Endothelial cell of umbilical vein (primary cell): Measurements from ENCODE around the gene THOC2.

Experiments used
- EZH2 ChIP-seq: IDR thresholded peaks from 2 replicates; pipeline ENCODE4 v1.6.1; 2012; ENCODE audit warnings: borderline replicate concordance, low read depth, mild to moderate bottlenecking, moderate library complexity, low read length, inconsistent platforms; ENCODE audit not compliant: severe bottlenecking
- FOS ChIP-seq: IDR thresholded peaks from 2 replicates; pipeline ENCODE4 v1.6.1; 2011; ENCODE audit warnings: mild to moderate bottlenecking, low read length, moderate library complexity, borderline replicate concordance; ENCODE audit not compliant: insufficient read depth
- GATA2 ChIP-seq: IDR thresholded peaks from 2 replicates; pipeline ENCODE4 v1.7.0; 2011; ENCODE audit warnings: low read depth, mild to moderate bottlenecking, moderate library complexity, mixed read lengths, low read length; ENCODE audit not compliant: insufficient read length, insufficient read depth
- JUN ChIP-seq: IDR thresholded peaks from 2 replicates; pipeline ENCODE4 v1.6.1; 2011; ENCODE audit warnings: borderline replicate concordance, low read depth; ENCODE audit not compliant: insufficient read length, insufficient read depth
- POLR2A ChIP-seq: IDR thresholded peaks from 2 replicates; pipeline ENCODE4 v1.6.1; 2012; ENCODE audit warnings: low read depth, mild to moderate bottlenecking, control low read depth, low read length
- POLR2AphosphoS5 ChIP-seq: IDR thresholded peaks from 2 replicates; pipeline ENCODE4 v1.6.1; 2012; ENCODE audit warnings: low read depth, mild to moderate bottlenecking, control low read depth, low read length, moderate library complexity; ENCODE audit not compliant: insufficient read depth
- TF ChIP-seq, protein P1 (sequence below), 2 donors: IDR thresholded peaks; 1 replicate in 1 of 2; 2 replicates in 1 of 2; pipeline ENCODE4 v1.5.1; 2011; ENCODE audit warnings: low read length in 2 of 2, mild to moderate bottlenecking in 2 of 2, moderate library complexity in 2 of 2, control low read depth in 1 of 2, inconsistent platforms in 1 of 2, low read depth in 1 of 2; ENCODE audit not compliant: insufficient read depth in 1 of 2; ENCODE audit errors: extremely low read depth in 1 of 2
- TF ChIP-seq, protein P2 (sequence below): IDR thresholded peaks from 2 replicates; pipeline ENCODE4 v1.6.1; 2011; ENCODE audit not compliant: insufficient read depth, insufficient read length

DNA sequence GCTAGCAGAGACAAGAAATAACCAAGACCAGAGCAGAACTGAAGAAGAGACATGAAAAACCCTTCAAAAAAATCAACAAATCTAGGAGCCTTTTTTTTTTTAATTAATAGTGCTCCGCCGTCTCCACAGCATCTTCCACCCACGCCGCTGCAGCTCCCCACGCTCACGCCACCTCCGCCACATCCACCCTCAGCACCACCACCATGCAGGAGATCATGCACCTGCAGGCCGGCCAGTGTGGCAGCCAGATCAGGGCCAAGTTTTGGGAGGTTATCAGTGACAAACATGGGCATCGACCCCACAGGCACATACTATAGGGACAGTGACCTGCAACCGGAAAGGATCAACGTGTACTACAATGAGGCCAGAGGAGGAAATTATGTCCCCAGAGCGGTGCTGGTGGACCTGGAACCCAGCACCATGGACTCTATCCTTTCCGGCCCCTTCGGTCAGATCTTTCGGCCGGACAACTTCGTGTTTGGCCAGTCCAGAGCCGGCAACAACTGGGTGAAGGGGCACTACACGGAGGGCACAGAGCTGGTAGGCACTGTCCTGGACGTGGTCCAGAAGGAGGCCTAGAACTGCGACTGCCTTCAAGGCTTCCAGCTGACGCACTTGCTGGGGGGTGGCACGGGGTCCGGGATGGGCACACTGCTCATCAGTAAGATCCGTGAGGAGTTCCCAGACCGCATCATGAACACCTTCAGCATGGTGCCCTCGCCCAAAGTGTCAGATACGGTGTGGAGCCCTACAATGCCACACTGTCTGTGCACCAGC lies 171.2 kb downstream of the THOC2 start:
- TF ChIP-seq POLR2A (no peak), POLR2AphosphoS5 (no peak), EZH2 (no peak), FOS (no peak), GATA2 (no peak), JUN (no peak)
- TF ChIP-seq, protein P1, sequence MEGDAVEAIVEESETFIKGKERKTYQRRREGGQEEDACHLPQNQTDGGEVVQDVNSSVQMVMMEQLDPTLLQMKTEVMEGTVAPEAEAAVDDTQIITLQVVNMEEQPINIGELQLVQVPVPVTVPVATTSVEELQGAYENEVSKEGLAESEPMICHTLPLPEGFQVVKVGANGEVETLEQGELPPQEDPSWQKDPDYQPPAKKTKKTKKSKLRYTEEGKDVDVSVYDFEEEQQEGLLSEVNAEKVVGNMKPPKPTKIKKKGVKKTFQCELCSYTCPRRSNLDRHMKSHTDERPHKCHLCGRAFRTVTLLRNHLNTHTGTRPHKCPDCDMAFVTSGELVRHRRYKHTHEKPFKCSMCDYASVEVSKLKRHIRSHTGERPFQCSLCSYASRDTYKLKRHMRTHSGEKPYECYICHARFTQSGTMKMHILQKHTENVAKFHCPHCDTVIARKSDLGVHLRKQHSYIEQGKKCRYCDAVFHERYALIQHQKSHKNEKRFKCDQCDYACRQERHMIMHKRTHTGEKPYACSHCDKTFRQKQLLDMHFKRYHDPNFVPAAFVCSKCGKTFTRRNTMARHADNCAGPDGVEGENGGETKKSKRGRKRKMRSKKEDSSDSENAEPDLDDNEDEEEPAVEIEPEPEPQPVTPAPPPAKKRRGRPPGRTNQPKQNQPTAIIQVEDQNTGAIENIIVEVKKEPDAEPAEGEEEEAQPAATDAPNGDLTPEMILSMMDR (IDR thresholded peaks at IDR 0.05; ENCODE audit: extremely low read depth in 1 of 2, insufficient read depth in 1 of 2, low read depth in 1 of 2, low read length in 2 of 2) = no peak
- TF ChIP-seq, protein P2, sequence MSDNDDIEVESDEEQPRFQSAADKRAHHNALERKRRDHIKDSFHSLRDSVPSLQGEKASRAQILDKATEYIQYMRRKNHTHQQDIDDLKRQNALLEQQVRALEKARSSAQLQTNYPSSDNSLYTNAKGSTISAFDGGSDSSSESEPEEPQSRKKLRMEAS = no peak
